Hepatocyte (in vitro differentiated cells): Measurements from ENCODE around the gene KLRF2. TPM values are rescaled to one million over a fixed set of nuclear protein-coding genes. Genes with fewer than 3 reads are reported as not detected.

Experiments
- DNase-seq: peaks from one replicate; pipeline ENCODE4 v3.0.0-alpha.2; 2016; ENCODE audit warnings: low spot score
- H2AFZ ChIP-seq: fragments of 200-600 bp; sonication (generic); 2 replicates; pipeline ENCODE4 v1.6.0; 2016; ENCODE audit warnings: antibody characterized with exemption, mild to moderate bottlenecking
- H3K27ac ChIP-seq: fragments of 200-600 bp; sonication (generic); 2 replicates; pipeline ENCODE4 v1.5.1; 2016; ENCODE audit warnings: mild to moderate bottlenecking
- H3K27me3 ChIP-seq: fragments of 200-600 bp; sonication (generic); 2 replicates; pipeline ENCODE4 v1.6.1; 2016
- H3K36me3 ChIP-seq: fragments of 200-600 bp; sonication (generic); replicated peaks from 2 replicates; pipeline ENCODE4 v1.5.1; 2016; ENCODE audit warnings: low read depth; ENCODE audit not compliant: insufficient read depth
- H3K4me1 ChIP-seq: fragments of 200-600 bp; sonication (generic); 2 replicates; pipeline ENCODE4 v1.5.1; 2016; ENCODE audit warnings: mild to moderate bottlenecking, moderate library complexity; ENCODE audit not compliant: insufficient read depth
- H3K4me2 ChIP-seq: fragments of 200-600 bp; sonication (generic); 2 replicates; pipeline ENCODE4 v1.6.0; 2016
- H3K4me3 ChIP-seq: fragments of 200-600 bp; sonication (generic); 2 replicates; pipeline ENCODE4 v1.5.1; 2016; ENCODE audit warnings: mild to moderate bottlenecking
- H3K79me2 ChIP-seq: fragments of 200-600 bp; sonication (generic); 2 replicates; pipeline ENCODE4 v1.6.0; 2017; ENCODE audit warnings: mild to moderate bottlenecking
- H3K9me2 ChIP-seq: fragments of 200-600 bp; sonication (generic); replicated peaks from 2 replicates; pipeline ENCODE4 v1.6.0; 2017; ENCODE audit warnings: mild to moderate bottlenecking; ENCODE audit not compliant: insufficient read depth
- H3K9me3 ChIP-seq: fragments of 200-600 bp; sonication (generic); 2 replicates; pipeline ENCODE4 v1.5.1; 2016; ENCODE audit warnings: low read depth, mild to moderate bottlenecking
- H4K20me1 ChIP-seq: fragments of 200-600 bp; sonication (generic); 2 replicates; pipeline ENCODE4 v1.6.0; 2016; ENCODE audit warnings: mild to moderate bottlenecking; ENCODE audit not compliant: insufficient read depth, poor library complexity, severe bottlenecking
- EZH2 ChIP-seq: fragments of 200-600 bp; sonication (generic); IDR thresholded peaks from 2 replicates; pipeline ENCODE4 v1.6.1; 2016; ENCODE audit warnings: antibody characterized with exemption, mild to moderate bottlenecking, borderline replicate concordance
- EZH2phosphoT487 ChIP-seq: fragments of 200-600 bp; sonication (generic); IDR thresholded peaks from one replicate; pipeline ENCODE4 v1.6.1; 2018; ENCODE audit warnings: antibody characterized with exemption, mild to moderate bottlenecking, low read depth, moderate library complexity; ENCODE audit not compliant: unreplicated experiment, severe bottlenecking
- WGBS: methylation state at CpG from one replicate; pipeline ENCODE4 v1.1.6; 2016; ENCODE audit warnings: low lambda C conversion rate; ENCODE audit errors: missing lambda C conversion rate; 5-methylcytosine and 5-hydroxymethylcytosine counted together
- polyA plus RNA-seq: library from polyadenylated mRNA; unstranded; fragments of >200 nt; fragmentation: Nextera tagmentation; extraction: Ambion mirVana; gene quantifications from 2 replicates; pipeline ENCODE4 v1.2.1, GENCODE V29; 2016
- total RNA-seq: library from RNA; depleted of rRNA; stranded (reverse); fragments of >200 nt; gene quantifications from 2 replicates; pipeline ENCODE4 v1.2.3, GENCODE V29; 2014
- TF ChIP-seq, protein P1 (sequence below): fragments of 200-600 bp; sonication (generic); IDR thresholded peaks from 2 replicates; pipeline ENCODE4 v1.5.1; 2016; ENCODE audit warnings: antibody characterized with exemption, mild to moderate bottlenecking; ENCODE audit not compliant: poor library complexity

KLRF2 gene
- total RNA-seq (not detected in 2 replicates), polyA plus RNA-seq (0.36 TPM in 1 of 2 replicates, not detected in the other)

DNA sequence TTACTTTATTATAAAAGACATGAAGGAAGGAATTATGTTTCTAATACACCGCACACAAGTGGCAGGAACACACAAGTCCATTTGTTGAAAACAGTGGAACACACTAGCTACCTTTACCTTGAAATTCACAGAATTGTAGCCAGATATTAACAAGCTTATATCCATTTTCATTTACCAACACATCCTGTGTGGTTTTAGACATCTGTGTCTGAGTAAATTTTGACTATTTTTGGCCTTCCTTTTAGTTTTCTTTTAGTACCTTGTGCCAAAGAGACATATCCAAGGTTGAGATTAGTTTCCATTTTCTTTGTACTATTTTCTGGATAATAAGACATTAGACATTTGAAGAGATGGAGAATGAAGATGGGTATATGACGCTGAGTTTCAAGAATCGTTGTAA lies at the start of gene KLRF2:
Gene KLRF2 (plus strand): TSS at position 244 of the 400 bp plus-strand sequence. CDS start 107 bp downstream, at position 351.
- no peak for DNase-seq
- Histone ChIP-seq H3K36me3 (no peaks in the 10 kb centered on the region), H3K79me2 (no peaks in the 10 kb centered on the region), H3K9me3 (no peaks in the 10 kb centered on the region), H2AFZ (no peak within 1 kb of the TSS), H4K20me1 (no peaks in the 10 kb centered on the region), H3K4me1 (no peaks in the 10 kb centered on the region), H3K4me2 (no peak within 1 kb of the TSS), H3K9me2 (no peaks in the 10 kb centered on the region), H3K27ac (no peak within 1 kb of the TSS), H3K4me3 (no peak within 1 kb of the TSS), H3K27me3 (no peaks in the 10 kb centered on the region)
- TF ChIP-seq EZH2 (no peak), EZH2phosphoT487 (no peak)
- TF ChIP-seq, protein P1, sequence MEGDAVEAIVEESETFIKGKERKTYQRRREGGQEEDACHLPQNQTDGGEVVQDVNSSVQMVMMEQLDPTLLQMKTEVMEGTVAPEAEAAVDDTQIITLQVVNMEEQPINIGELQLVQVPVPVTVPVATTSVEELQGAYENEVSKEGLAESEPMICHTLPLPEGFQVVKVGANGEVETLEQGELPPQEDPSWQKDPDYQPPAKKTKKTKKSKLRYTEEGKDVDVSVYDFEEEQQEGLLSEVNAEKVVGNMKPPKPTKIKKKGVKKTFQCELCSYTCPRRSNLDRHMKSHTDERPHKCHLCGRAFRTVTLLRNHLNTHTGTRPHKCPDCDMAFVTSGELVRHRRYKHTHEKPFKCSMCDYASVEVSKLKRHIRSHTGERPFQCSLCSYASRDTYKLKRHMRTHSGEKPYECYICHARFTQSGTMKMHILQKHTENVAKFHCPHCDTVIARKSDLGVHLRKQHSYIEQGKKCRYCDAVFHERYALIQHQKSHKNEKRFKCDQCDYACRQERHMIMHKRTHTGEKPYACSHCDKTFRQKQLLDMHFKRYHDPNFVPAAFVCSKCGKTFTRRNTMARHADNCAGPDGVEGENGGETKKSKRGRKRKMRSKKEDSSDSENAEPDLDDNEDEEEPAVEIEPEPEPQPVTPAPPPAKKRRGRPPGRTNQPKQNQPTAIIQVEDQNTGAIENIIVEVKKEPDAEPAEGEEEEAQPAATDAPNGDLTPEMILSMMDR = no peak
- WGBS = 98% methylated on average over 3 of the region's 3 CpGs

- WGBS = 85% methylated on average over 3 of the region's 3 CpGs
- TF ChIP-seq, protein P1 = no peak
- TF ChIP-seq EZH2phosphoT487 = no peak
These were observed 49.6 kb upstream of the KLRF2 start for GRCh38 chr12:9831720-9832119.

DNA sequence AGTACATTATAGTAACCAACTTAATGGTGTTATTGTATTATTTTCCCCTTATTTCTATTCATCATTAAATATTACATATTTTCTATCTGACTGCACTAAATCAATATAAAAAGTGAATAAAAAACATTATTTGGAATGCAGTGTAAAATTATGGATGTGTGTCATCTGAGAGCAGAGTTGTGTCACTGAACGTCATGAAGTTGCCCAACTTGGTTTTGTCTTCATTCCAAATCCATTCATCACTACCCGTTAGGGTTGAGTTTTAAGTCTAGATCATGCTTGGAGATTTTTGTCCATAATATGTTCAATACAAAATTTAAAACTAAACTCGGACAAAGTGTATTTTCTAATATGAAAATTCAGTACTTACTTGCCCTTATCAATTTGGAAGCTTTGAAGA lies 37.9 kb upstream of the KLRF2 start:
- H3K27ac ChIP-seq = no peak overlapping the region
- DNase-seq = no peak
- H4K20me1 ChIP-seq = no peaks in the 10 kb centered on the region
- H3K79me2 ChIP-seq = no peaks in the 10 kb centered on the region
- no peak overlapping the region for H3K4me2 ChIP-seq
- H3K36me3 ChIP-seq = no peaks in the 10 kb centered on the region
- H3K9me2 ChIP-seq = no peaks in the 10 kb centered on the region
- no peak overlapping the region for H2AFZ ChIP-seq
- no peaks in the 10 kb centered on the region for H3K4me1 ChIP-seq
- 83% methylated on average over 3 of the region's 3 CpGs for WGBS
- H3K27me3 ChIP-seq = no peaks in the 10 kb centered on the region
- H3K4me3 ChIP-seq = no peak overlapping the region
- H3K9me3 ChIP-seq = no peaks in the 10 kb centered on the region
- TF ChIP-seq, protein P1 = no peak
- TF ChIP-seq EZH2phosphoT487 (no peak), EZH2 (no peak)

More at GRCh38 chr12:9831720-9832119, 49.6 kb upstream of the KLRF2 start:
- Histone ChIP-seq H3K9me2 (no peaks in the 10 kb centered on the region), H3K27ac (no peak overlapping the region), H3K9me3 (no peaks in the 10 kb centered on the region), H3K36me3 (no peaks in the 10 kb centered on the region), H3K79me2 (no peaks in the 10 kb centered on the region), H3K4me1 (no peaks in the 10 kb centered on the region), H4K20me1 (no peaks in the 10 kb centered on the region), H3K4me3 (no peak overlapping the region), H3K4me2 (no peak overlapping the region), H3K27me3 (no peaks in the 10 kb centered on the region), H2AFZ (no peak overlapping the region)
- DNase-seq = no peak

- no peaks in the 10 kb centered on the region for H3K27me3 ChIP-seq
- H3K4me3 ChIP-seq = no peak overlapping the region
- no peak for DNase-seq
- no peaks in the 10 kb centered on the region for H3K4me1 ChIP-seq
- H3K4me2 ChIP-seq = no peak overlapping the region
- H3K79me2 ChIP-seq = no peaks in the 10 kb centered on the region
- no peak for TF ChIP-seq EZH2
- no peak for TF ChIP-seq EZH2phosphoT487
- TF ChIP-seq, protein P1 = no peak
- no peaks in the 10 kb centered on the region for H4K20me1 ChIP-seq
- H3K9me2 ChIP-seq = no peaks in the 10 kb centered on the region
- WGBS = 74% methylated on average over 5 of the region's 5 CpGs
- no peak overlapping the region for H3K27ac ChIP-seq
- H2AFZ ChIP-seq = no peak overlapping the region
- H3K36me3 ChIP-seq = no peaks in the 10 kb centered on the region
- no peaks in the 10 kb centered on the region for H3K9me3 ChIP-seq
These were observed 32.4 kb upstream of the KLRF2 start for GRCh38 chr12:9848899-9849298.
